Left ventricle myocardium inferior (tissue), 1 donor: ENCODE data around the gene HOXA3. TPM values are rescaled to one million over a fixed set of nuclear protein-coding genes. Genes with fewer than 3 reads are reported as not detected.

ENCODE experiments used
- DNase-seq: peaks from one replicate; pipeline ENCODE4 v3.0.0-alpha.2; 2020
- H3K27ac ChIP-seq: fragments of 200-600 bp; replicated peaks from 2 replicates; pipeline ENCODE4 v1.8.0; 2021
- H3K27me3 ChIP-seq: fragments of 200-600 bp; 2 replicates; pipeline ENCODE4 v1.8.0; 2021; ENCODE audit warnings: low read depth
- H3K36me3 ChIP-seq: fragments of 200-600 bp; 2 replicates; pipeline ENCODE4 v1.8.0; 2021
- H3K4me1 ChIP-seq: fragments of 200-600 bp; 2 replicates; pipeline ENCODE4 v1.8.0; 2021
- H3K4me3 ChIP-seq: fragments of 200-600 bp; 2 replicates; pipeline ENCODE4 v1.8.0; 2021; ENCODE audit warnings: mild to moderate bottlenecking, moderate library complexity
- H3K9me3 ChIP-seq: fragments of 200-600 bp; replicated peaks from 2 replicates; pipeline ENCODE4 v1.8.0; 2021
- CTCF ChIP-seq: fragments of 200-600 bp; IDR thresholded peaks from 2 replicates; pipeline ENCODE4 v1.8.0; 2021; ENCODE audit warnings: antibody characterized with exemption, mild to moderate bottlenecking, borderline replicate concordance
- intact Hi-C: fragments of 100-400 bp; cut with micrococcal nuclease; formaldehyde crosslinking; loops from one replicate; pipeline ENCODE4 v1.11.0; 2022
- total RNA-seq: library from RNA; stranded (reverse); fragmentation: NEBNext Ultra II Directional; extraction: Animal tissue kit (Norgen Biotek cat#: 25700); gene quantifications from one replicate; pipeline ENCODE4 v1.2.1, GENCODE V29; 2021
- donor health status: DM: no; HTN: yes; CAD: no; lungs with severe emphysema.

The HOXA3 gene
- total RNA-seq, 1 donor from 2014 or later = not detected

- TF ChIP-seq CTCF = no peak
- intact Hi-C loops = no loop called here
- H3K27ac ChIP-seq = no peak overlapping the region
- peak; percentile 6 for DNase-seq
- H3K27me3 ChIP-seq = peaks cover 100% of the 10 kb centered on the region
- no peak overlapping the region for H3K4me3 ChIP-seq
- H3K9me3 ChIP-seq = no peaks in the 10 kb centered on the region
- H3K36me3 ChIP-seq = no peaks in the 10 kb centered on the region
- peaks cover 37% of the 10 kb centered on the region for H3K4me1 ChIP-seq
Measured at GRCh38 chr7:27174874-27175625, 22.7 kb upstream of the HOXA3 start.

- DNase-seq = peak; percentile 7
- peak within 1 kb of the TSS; percentile 61 for H3K4me3 ChIP-seq
- H3K9me3 ChIP-seq = no peaks in the 10 kb centered on the region
- H3K27me3 ChIP-seq = peaks cover 100% of the 10 kb centered on the region
- intact Hi-C loops = no loop called here
- H3K4me1 ChIP-seq = peaks cover 38% of the 10 kb centered on the region
- no peak within 1 kb of the TSS for H3K27ac ChIP-seq
- no peaks in the 10 kb centered on the region for H3K36me3 ChIP-seq
- TF ChIP-seq CTCF = no peak
Measured at GRCh38 chr7:27173956-27174873, 21.8 kb upstream of the HOXA3 start, which contains the start of gene HOXA10. Gene HOXA10, minus strand, starts transcription at chr7:27174320. Its CDS starts 14 bp downstream, at chr7:27174306.

- Histone ChIP-seq H3K4me3 (peak overlapping the region; percentile 61), H3K9me3 (no peaks in the 10 kb centered on the region), H3K36me3 (no peaks in the 10 kb centered on the region), H3K27ac (no peak overlapping the region), H3K4me1 (peaks cover 38% of the 10 kb centered on the region), H3K27me3 (peaks cover 100% of the 10 kb centered on the region)
- TF ChIP-seq CTCF = no peak
- peak; percentile 20 for DNase-seq
- intact Hi-C loops = no loop called here
Measured at GRCh38 chr7:27173511-27173955, 21.1 kb upstream of the HOXA3 start.

GRCh38 chr7:27172823-27173510 lies 20.6 kb upstream of the HOXA3 start:
- Histone ChIP-seq H3K4me3 (peak overlapping the region; percentile 61), H3K27me3 (peaks cover 100% of the 10 kb centered on the region), H3K36me3 (no peaks in the 10 kb centered on the region), H3K27ac (no peak overlapping the region), H3K9me3 (no peaks in the 10 kb centered on the region), H3K4me1 (peaks cover 38% of the 10 kb centered on the region)
- peak; percentile 13 for DNase-seq
- intact Hi-C loops = no loop called here
- no peak for TF ChIP-seq CTCF

- Histone ChIP-seq H3K27ac (no peak overlapping the region), H3K9me3 (no peaks in the 10 kb centered on the region), H3K4me3 (peak overlapping the region; percentile 61), H3K36me3 (no peaks in the 10 kb centered on the region), H3K27me3 (peaks cover 100% of the 10 kb centered on the region), H3K4me1 (peaks cover 38% of the 10 kb centered on the region)
- intact Hi-C loops = no loop called here
- DNase-seq = peak; percentile 12
- no peak for TF ChIP-seq CTCF
Measured at GRCh38 chr7:27172315-27172774, 20.0 kb upstream of the HOXA3 start.
